ENCODE results near the gene SEMA6A.

- TF ChIP-seq GATA3 (IDR thresholded peaks at IDR 0.05; ENCODE audit: low read depth, low read length) (no peak), GATA2 (IDR thresholded peaks at IDR 0.05; ENCODE audit: low read depth, low read length) (no peak)
Observed at GRCh38 chr5:116415989-116416388, 158.6 kb downstream of the SEMA6A start.
